AG09319 (cell line): ENCODE data around the gene SLC25A42.
"Not testable (repeated sequence)": the region's sequence is repeated elsewhere in the genome, so short reads cannot be mapped to it uniquely, and the experiment has no call there.

Experiments used
- DNase-seq: peaks from one replicate; pipeline ENCODE4 v3.0.0-alpha.2; 2010; ENCODE audit warnings: low read depth; ENCODE audit errors: extremely low read depth
- CTCF ChIP-seq: IDR thresholded peaks from 2 replicates; pipeline ENCODE4 v1.5.1; 2011; ENCODE audit warnings: low read depth, mild to moderate bottlenecking, inconsistent platforms, low read length, moderate library complexity

SLC25A42 gene

GRCh38 chr19:19098703-19099632 is 35.2 kb downstream of the SLC25A42 start:
- DNase-seq, result no peak
- TF ChIP-seq CTCF, result no peak

GRCh38 chr19:19101540-19101939 is 37.7 kb downstream of the SLC25A42 start:
- TF ChIP-seq CTCF, result no peak
- DNase-seq, result no peak

- not testable (repeated sequence) for DNase-seq
Measured at GRCh38 chr19:19102566-19102965, 38.8 kb downstream of the SLC25A42 start.

- no peak for TF ChIP-seq CTCF
Measured at GRCh38 chr19:19103167-19103566, 39.4 kb downstream of the SLC25A42 start.

GRCh38 chr19:19105365-19106055 is 41.7 kb downstream of the SLC25A42 start:
- no peak for TF ChIP-seq CTCF
- peak; percentile 22 for DNase-seq

More at GRCh38 chr19:19103167-19103566, 39.4 kb downstream of the SLC25A42 start:
- no peak for DNase-seq

- DNase-seq, result no peak
- TF ChIP-seq CTCF, result no peak
Measured at GRCh38 chr19:19106056-19106551, 42.3 kb downstream of the SLC25A42 start.

- not testable (repeated sequence) for DNase-seq
Measured at GRCh38 chr19:19106938-19107337, 43.1 kb downstream of the SLC25A42 start.

GRCh38 chr19:19107654-19108053 is 43.9 kb downstream of the SLC25A42 start:
- no peak for TF ChIP-seq CTCF
- no peak for DNase-seq
